Caki2 (cell line): ENCODE results near the gene PANX1. TPM values are rescaled to one million over a fixed set of nuclear protein-coding genes. Genes with fewer than 3 reads are reported as not detected.
"Not testable (repeated sequence)": the region's sequence is repeated elsewhere in the genome, so short reads cannot be mapped to it uniquely, and the experiment has no call there.

Source experiments
- DNase-seq: peaks from one replicate; pipeline ENCODE4 v3.0.0-alpha.2; 2015; ENCODE audit warnings: low read depth
- in situ Hi-C: cut with HindIII; loops from 2 replicates; pipeline ENCODE4 v1.10.0; 2016; ENCODE audit warnings: low sequenced_read_pairs, low pct_unique_long_range_greater_than_20kb, mixed read lengths
- total RNA-seq: library from RNA; depleted of rRNA; stranded (reverse); fragments of >200 nt; shearing (Covaris generic); gene quantifications from 2 replicates; pipeline ENCODE4 v1.2.3, GENCODE V29; 2014; ENCODE audit warnings: low replicate concordance

PANX1 gene
- total RNA-seq, 1 experiment from 2014 or later = 18.0 TPM

- in situ Hi-C loops = no loop called here
- DNase-seq = peak; percentile 23
Measured at GRCh38 chr11:94144216-94144615, 15.6 kb downstream of the PANX1 start.

GRCh38 chr11:94144664-94145063 is 16.0 kb downstream of the PANX1 start:
- in situ Hi-C loops = no loop called here
- no peak for DNase-seq

GRCh38 chr11:94145431-94145830 is 16.8 kb downstream of the PANX1 start:
- DNase-seq = no peak
- in situ Hi-C loops = no loop called here

GRCh38 chr11:94145916-94146315 is 17.3 kb downstream of the PANX1 start:
- no peak for DNase-seq
- in situ Hi-C loops = no loop called here

GRCh38 chr11:94147433-94147845 is 18.8 kb downstream of the PANX1 start:
- in situ Hi-C loops = no loop called here

GRCh38 chr11:94148189-94148588 is 19.5 kb downstream of the PANX1 start:
- no peak for DNase-seq
- in situ Hi-C loops = no loop called here

More at GRCh38 chr11:94147433-94147845, 18.8 kb downstream of the PANX1 start:
- no peak for DNase-seq

- in situ Hi-C loops = no loop called here
- DNase-seq = no peak
Measured at GRCh38 chr11:94149431-94150017, 20.9 kb downstream of the PANX1 start.

- no peak for DNase-seq
- in situ Hi-C loops = no loop called here
Measured at GRCh38 chr11:94150056-94150455, 21.4 kb downstream of the PANX1 start.

GRCh38 chr11:94150704-94151685 is 22.4 kb downstream of the PANX1 start:
- in situ Hi-C loops = no loop called here
- DNase-seq = no peak

- in situ Hi-C loops = no loop called here
- DNase-seq = peak; percentile 75
Measured at GRCh38 chr11:94151903-94152677, 23.4 kb downstream of the PANX1 start.

- in situ Hi-C loops = no loop called here
- DNase-seq = no peak
Measured at GRCh38 chr11:94152678-94153065, 24.0 kb downstream of the PANX1 start.

- no peak for DNase-seq
- in situ Hi-C loops = no loop called here
Measured at GRCh38 chr11:94153320-94153719, 24.7 kb downstream of the PANX1 start.

- in situ Hi-C loops = no loop called here
- no peak for DNase-seq
Measured at GRCh38 chr11:94154095-94154856, 25.6 kb downstream of the PANX1 start.

- in situ Hi-C loops, DNase-seq: not testable (repeated sequence)
Measured at GRCh38 chr11:94157339-94157738, 28.7 kb downstream of the PANX1 start.

- in situ Hi-C loops = no loop called here
- DNase-seq = no peak
Measured at GRCh38 chr11:94168882-94169281, 40.2 kb downstream of the PANX1 start.

- in situ Hi-C loops = no loop called here
- DNase-seq = no peak
Measured at GRCh38 chr11:94169516-94169915, 40.9 kb downstream of the PANX1 start.

GRCh38 chr11:94169930-94170545 is 41.4 kb downstream of the PANX1 start:
- no peak for DNase-seq
- in situ Hi-C loops = no loop called here

GRCh38 chr11:94170953-94171352 is 42.3 kb downstream of the PANX1 start:
- in situ Hi-C loops = no loop called here

More at GRCh38 chr11:94170953-94171352, 42.3 kb downstream of the PANX1 start:
- no peak for DNase-seq
